GM10847 (cell line): ENCODE data around the gene ANKAR.
A peak's percentile ranks its signal among the peaks of the same experiment; 100 is the strongest.

Experiments used
- POLR2A ChIP-seq: IDR thresholded peaks from 2 replicates; pipeline ENCODE4 v1.6.1; 2011; ENCODE audit not compliant: insufficient read length; ENCODE audit errors: extremely low read depth

ANKAR gene

GRCh38 chr2:189651284-189651683 is 23.2 kb upstream of the ANKAR start:
- no peak for TF ChIP-seq POLR2A

- TF ChIP-seq POLR2A, result no peak
These were observed 19.8 kb upstream of the ANKAR start for GRCh38 chr2:189654641-189655040.

DNA sequence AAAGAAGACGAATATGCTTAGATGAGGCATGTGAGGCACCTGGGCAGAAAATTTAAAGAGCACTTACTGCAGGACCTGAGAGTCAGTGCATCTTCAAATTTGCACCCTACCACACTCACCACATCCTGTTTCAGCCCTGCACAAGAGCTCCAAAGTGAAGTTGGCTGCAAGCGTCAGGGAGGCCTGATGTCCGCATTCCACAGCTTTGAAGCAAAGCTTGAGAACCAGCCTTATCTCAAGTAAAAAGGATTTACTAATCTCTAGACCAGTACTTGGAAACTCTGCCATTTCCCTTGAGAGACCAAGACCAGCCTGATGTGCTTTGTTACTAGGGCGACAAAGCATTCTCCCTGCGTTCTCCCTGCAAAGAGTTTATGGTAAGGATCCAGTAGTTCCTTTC is 16.6 kb upstream of the ANKAR start:
- no peak for TF ChIP-seq POLR2A

DNA sequence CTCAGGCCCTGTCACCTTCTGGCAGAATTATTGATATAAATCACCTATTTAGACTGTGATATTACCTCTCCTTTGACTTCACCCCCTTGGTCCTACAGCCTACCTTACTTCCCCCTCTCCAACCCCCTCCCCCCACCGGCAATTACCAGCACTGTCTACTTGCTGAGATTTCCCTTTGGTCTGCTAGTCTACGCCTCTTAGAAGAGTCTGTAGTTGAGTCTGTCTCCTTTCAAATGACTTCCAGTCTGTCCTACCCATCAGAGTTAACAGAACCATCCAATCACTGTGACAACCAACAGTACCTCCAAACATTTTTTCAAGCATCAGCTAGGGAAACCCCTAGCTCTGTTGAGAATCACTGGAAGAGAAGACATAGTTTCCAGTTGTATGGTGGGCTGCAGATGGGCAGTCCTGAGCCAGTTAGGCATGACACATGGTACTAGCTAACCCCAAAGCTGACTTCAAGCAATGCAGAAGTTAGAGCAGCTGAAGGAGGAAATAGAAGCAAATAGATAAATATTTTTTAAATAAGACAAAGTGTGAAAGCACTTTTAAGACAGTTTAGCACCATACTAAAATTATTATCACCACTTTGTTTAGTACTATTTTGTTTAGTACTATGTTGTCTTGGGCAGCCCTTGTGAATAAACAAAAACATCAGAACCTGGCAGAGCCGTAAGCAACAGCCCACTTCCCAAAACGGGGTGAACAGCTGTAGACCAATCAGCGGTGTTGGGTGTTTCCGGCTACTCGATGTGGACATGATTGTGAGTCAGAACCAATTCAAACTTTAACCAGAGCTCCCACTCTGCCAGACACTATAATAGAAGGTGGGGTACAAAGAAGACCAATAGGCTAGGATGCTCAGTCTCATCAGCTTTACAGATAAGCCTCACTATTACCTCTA is 15.9 kb upstream of the ANKAR start:
- no peak for TF ChIP-seq POLR2A

DNA sequence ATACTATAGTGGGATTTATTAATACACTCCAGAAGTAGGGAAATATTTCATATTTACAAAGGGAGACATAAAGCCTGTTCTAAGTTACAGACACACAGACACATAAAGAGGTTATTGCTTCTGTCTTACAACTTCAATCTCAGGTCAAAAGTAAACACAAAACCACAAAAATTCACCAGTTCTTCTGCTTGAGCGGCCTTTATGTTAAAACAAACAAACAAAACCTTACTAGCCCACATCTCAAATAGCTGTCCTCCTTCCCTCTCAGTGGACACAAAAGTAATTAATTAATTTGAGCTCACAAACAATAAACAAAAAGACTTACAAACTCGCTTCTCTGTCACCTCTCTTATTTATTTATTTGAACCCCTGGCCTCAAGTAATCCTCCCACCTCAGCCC is 14.7 kb upstream of the ANKAR start:
- TF ChIP-seq POLR2A, result no peak

DNA sequence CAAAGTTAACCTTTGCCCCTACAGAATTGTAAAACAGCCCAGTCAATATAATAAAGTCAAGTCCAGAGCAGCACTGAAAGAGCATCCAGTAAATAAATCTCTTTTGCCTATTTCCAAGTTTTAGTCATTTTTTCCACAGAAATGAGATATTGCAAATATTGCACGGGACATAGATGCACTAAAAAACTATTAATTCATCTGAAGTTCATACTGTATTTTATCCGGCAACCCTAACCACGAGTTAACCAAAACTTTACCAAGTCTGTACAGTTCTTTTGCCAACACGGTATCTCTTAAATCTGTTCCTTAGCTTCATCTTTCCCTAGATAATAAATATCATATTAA is 13.7 kb upstream of the ANKAR start:
- no peak for TF ChIP-seq POLR2A

DNA sequence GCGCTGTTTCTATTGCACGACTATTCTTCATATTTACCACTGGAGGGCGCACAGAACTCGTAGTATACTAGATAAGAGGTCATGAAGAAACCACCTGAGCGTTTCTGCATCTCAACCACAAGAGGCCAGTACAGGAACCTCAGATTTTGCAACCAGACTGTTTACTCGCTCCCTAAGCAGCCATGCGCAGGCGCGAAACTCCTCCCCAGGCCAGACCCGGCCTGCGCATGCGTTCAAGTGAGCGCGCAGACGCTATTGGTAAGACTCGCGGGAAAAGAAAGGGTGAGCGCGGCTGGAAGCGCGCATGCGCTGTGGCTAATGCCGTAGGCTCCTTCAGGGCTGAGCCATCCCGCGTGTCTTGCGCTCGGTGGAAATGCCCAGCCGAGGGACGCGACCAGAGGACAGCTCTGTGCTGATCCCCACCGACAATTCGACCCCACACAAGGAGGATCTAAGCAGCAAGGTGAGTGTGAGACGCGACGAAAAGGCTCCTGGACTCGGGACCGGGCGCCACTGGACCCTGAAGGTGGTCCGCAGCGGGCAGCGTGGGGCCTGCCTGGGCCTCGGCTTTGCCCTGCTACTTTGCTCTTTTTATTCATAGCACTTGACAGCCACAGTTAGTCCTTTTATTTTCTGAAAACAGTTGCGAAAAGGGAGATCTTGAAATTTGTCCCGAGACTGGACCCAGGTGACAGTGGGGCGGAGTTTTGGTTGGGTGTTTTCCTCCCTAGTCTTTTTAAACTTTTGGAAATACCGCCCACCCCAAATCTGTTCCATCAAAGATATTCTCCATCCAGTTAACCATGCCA is 13.1 kb upstream of the ANKAR start, which contains the start of gene ASNSD1:
TSS of gene ASNSD1 (plus strand) at position 312 of the 809 bp plus-strand sequence. CDS start 4,674 bp downstream, outside the sequence.
- TF ChIP-seq POLR2A, result peak; percentile 92

- no peak for TF ChIP-seq POLR2A
These were observed 12.5 kb upstream of the ANKAR start for GRCh38 chr2:189661957-189662321.

DNA sequence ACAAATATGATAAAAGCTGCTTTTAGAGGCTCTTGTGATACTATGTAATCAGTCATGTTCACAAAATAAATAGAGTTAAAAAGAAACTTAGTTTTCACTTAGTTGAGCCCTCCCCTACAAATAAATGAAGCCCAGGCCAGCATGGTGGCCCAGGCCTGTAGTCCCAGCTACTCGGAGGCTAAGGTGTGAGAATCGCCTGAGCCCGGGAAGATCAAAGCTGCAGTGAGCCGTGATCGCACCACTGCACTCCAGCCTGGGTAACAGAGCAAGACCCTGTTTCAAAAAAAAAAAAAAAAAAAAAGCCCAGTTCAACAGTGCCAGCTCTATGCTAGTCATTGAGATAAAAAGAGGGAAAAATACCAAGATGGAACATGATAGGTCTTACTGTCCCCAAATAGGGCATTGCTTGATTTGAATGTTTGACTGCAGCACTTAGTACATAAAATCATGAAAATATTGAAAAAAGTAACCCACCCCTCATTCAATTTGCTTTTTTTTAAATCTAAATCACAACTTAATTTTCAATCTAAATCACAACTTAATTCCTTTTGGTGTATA is 11.7 kb upstream of the ANKAR start:
- no peak for TF ChIP-seq POLR2A

- TF ChIP-seq POLR2A, result no peak
These were observed 4.6 kb upstream of the ANKAR start for GRCh38 chr2:189669913-189670312.

GRCh38 chr2:189673661-189674373 is 653 bp upstream of the ANKAR start:
- TF ChIP-seq POLR2A, result no peak

- no peak for TF ChIP-seq POLR2A
These were observed 2.0 kb downstream of the ANKAR start for GRCh38 chr2:189676471-189676870.

DNA sequence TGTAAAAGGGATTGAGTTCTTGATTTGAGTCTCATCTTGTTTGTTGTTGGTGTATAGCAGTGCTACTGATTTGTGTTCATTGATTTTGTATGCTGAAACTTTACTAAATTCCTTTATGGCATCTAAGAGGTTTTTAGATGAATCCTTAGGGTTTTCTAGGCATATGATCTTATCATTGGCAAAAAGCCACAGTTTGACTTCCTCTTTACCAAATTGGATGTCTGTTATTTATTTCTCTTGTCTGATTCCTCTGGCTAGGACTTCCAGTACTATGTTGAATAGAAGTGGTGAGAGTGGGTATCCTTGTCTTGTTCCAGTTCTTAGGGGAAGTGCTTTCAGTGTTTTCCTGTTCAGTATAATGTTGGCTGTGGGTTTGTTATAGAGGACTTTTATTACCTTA is 4.8 kb downstream of the ANKAR start:
- no peak for TF ChIP-seq POLR2A

- no peak for TF ChIP-seq POLR2A
These were observed 6.7 kb downstream of the ANKAR start for GRCh38 chr2:189681203-189681602.

DNA sequence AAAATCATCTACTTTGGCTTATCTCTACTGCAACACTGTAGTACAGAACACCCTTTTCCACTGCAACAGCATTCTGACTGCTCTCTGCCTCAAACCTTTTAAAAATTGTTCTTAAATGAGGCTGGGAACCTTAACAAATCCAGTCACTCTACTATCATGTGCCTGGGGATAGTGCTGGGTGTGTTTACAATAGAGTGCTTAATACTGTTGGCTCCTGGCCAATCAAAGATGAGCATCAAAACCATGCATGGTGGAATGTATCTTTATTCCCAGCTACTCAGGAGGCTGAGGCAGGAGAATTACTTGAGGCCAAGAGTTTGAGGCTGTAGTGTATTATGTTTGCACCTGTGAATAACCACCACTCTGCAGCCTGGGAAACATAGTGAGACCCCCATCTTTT is 7.4 kb downstream of the ANKAR start:
- TF ChIP-seq POLR2A, result no peak
